Jurkat, Clone E6-1 (cell line): Measurements from ENCODE around the gene TACC3. TPM values are rescaled to one million over a fixed set of nuclear protein-coding genes. Genes with fewer than 3 reads are reported as not detected.

Source experiments
- DNase-seq: peaks from one replicate; pipeline ENCODE4 v3.0.0-alpha.2; 2011; ENCODE audit warnings: low read depth, low spot score
- H3K4me3 ChIP-seq: 2 replicates; pipeline ENCODE4 v1.5.1; 2011; ENCODE audit warnings: mild to moderate bottlenecking, low read length, control low read depth, moderate library complexity
- polyA plus RNA-seq: library from polyadenylated mRNA; unstranded; fragments of >200 nt; gene quantifications from one replicate; pipeline ENCODE4 v1.2.1, GENCODE V29; 2012; ENCODE audit warnings: missing spikeins; ENCODE audit not compliant: insufficient read length, insufficient read depth

The TACC3 gene
- polyA plus RNA-seq = 164 TPM

- peak within 1 kb of the TSS; percentile 91 for H3K4me3 ChIP-seq
- DNase-seq = peak; percentile 92
Measured at GRCh38 chr4:1721003-1721665, at the start of gene TACC3, which contains the start of gene TMEM129. Gene TACC3, plus strand, starts transcription at chr4:1721521. Its CDS starts 1,901 bp downstream, at chr4:1723422. Gene TMEM129, minus strand, starts transcription at chr4:1721323. Its CDS starts 486 bp downstream, at chr4:1720837.

DNA sequence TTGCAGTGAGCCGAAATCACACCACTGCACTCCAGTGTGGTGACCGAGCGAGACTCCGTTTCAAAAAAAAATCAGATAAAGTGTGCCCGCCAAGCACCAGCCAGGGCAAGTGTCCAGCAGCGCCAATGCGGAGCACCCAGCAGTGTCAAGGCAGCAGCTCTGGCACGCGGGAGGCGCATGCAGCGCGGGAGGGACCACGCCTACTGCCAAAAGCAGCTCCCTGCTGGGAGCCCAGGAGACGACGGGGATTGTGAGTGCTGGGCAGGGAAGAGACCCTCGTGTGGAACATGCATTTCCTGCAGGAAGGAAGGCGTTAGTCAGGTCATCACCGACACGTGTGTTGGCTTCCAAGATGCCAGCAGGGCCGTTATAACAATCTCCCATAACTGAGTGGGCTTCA, 47.6 kb upstream of the TACC3 start:
- no peak overlapping the region for H3K4me3 ChIP-seq
- DNase-seq = no peak

DNA sequence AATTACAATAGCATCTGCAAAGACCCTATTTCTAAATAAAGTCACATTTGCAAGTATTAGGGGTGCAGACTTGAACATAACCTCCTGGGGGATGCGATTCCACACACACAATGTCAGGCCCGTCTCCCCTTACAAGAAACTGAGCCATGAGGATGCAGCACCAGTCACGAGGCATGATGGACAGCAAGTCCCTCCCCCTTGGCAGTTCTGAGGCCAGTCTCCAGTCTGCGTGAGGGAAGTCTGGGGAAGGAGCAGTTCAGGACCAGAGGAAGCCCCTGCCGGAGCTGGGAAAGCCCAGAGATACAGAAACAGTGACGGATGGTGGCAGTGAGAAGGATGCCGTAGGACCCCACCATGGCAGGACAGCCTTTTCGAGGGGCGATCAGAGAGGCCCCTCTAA, 46.6 kb upstream of the TACC3 start:
- no peak overlapping the region for H3K4me3 ChIP-seq
- DNase-seq = no peak

GRCh38 chr4:1675136-1675801, 46.1 kb upstream of the TACC3 start:
- no peak for DNase-seq

DNA sequence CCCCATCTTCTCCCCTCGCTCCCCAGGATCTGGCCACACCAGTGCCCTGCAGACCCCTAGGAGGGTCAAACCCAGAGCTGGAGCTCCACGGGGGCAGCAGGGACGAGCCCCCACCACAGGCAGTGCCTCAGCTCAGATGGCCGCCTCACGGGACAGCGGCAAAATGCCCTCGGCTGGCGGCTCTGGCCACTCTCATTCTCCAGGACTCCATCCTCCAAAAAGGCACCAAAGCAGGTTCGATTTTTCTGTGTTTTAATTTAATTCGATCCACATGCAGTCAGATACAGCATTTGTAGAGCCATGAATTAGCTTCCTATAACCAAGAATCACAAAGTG, 45.6 kb upstream of the TACC3 start:
- DNase-seq = no peak
- no peak overlapping the region for H3K4me3 ChIP-seq

More at GRCh38 chr4:1675136-1675801, 46.1 kb upstream of the TACC3 start:
- no peak overlapping the region for H3K4me3 ChIP-seq

DNA sequence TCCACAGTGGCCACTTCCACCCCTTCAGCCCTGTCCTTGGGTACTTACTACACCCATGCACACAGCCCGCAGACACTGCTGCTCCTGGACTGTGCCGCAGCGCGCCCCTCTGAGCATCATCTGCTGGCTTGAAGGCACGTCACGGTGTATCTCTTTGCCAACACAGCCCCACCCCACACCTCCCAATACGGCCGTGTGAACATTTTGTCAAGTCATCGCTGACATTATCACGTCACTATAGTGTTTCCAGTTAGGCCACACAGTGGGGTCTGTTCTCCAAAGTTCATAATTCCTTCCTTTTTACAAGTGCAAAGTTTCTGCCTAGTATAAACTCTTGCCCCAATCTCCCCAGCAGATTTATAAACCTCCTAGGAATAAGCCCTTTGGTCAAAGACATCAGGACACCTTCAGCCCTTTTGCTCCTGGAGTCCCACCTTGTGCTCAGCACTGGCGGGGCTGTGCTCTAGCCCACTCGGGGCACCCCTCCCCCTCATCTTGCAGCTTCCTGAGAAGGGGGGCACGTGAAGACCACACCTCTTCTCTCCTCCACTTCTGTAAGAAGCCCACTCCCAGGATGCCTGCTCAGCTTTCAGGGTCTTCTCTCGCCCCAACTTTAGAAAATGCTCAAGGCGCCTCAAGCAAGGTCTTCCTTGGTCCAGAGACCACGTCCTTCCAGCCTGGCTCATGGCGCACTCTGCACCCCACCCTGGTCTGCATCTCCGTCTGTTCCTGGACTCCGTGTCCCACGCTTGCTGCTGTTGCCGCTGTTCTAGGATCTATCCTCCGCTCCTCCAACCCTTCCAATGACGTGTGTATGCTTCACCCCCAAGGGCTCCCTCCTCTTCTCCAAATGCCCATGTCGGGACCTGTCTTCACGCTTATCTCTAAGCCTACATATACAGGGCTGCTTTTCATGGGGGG, 44.5 kb upstream of the TACC3 start:
- DNase-seq = no peak
- no peak overlapping the region for H3K4me3 ChIP-seq

- no peak for DNase-seq
Measured at GRCh38 chr4:1678244-1678643, 43.1 kb upstream of the TACC3 start.

GRCh38 chr4:1682860-1683259, 38.5 kb upstream of the TACC3 start:
- no peak overlapping the region for H3K4me3 ChIP-seq

More at GRCh38 chr4:1678244-1678643, 43.1 kb upstream of the TACC3 start:
- no peak overlapping the region for H3K4me3 ChIP-seq

GRCh38 chr4:1683261-1683735, 38.0 kb upstream of the TACC3 start:
- no peak for DNase-seq
- peak overlapping the region; percentile 43 for H3K4me3 ChIP-seq

More at GRCh38 chr4:1682860-1683259, 38.5 kb upstream of the TACC3 start:
- DNase-seq = no peak

DNA sequence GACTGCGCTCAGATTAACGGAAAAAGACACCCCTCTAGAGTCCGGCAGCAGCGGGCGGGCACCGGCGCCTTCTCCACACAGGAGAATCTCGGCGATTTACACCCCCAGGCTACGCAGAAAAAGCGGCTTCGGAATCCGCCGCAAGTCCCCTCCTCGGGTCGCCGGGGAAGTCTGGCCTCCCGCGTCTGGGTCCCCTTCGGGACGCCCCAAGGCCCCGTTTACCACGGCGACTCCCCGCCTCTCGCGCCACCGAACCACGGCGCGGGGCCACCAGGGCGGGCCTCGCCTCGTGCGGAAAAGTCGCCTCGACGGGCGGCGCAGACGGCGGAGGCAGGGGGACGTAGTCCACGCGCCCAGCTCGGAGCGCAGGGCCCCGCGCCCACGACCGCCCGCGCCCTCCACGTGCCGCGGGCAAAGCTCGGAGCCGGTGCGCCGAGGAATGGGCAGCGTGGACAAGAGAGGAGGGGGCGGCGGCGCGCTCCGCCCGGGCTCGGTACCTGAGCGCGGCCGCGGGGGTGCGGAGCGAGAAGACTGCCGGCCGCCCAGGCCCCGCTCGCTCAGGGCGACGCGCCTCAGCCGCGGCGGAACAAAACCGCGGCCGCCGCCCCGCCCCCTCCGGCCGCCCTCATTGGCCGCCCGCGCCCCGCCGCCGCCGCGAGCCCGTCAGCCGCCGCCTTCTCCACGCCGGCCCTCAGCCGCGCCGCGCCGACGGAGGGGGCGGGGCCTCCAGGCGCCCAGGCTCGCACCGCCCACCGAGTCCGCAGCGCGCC, 37.4 kb upstream of the TACC3 start, which contains the start of gene FAM53A:
FAM53A (minus strand) TSS at position 578 of the 770 bp plus-strand sequence. CDS start 15,572 bp downstream, outside the sequence.
- peak within 1 kb of the TSS; percentile 43 for H3K4me3 ChIP-seq
- DNase-seq = peak; percentile 51

DNA sequence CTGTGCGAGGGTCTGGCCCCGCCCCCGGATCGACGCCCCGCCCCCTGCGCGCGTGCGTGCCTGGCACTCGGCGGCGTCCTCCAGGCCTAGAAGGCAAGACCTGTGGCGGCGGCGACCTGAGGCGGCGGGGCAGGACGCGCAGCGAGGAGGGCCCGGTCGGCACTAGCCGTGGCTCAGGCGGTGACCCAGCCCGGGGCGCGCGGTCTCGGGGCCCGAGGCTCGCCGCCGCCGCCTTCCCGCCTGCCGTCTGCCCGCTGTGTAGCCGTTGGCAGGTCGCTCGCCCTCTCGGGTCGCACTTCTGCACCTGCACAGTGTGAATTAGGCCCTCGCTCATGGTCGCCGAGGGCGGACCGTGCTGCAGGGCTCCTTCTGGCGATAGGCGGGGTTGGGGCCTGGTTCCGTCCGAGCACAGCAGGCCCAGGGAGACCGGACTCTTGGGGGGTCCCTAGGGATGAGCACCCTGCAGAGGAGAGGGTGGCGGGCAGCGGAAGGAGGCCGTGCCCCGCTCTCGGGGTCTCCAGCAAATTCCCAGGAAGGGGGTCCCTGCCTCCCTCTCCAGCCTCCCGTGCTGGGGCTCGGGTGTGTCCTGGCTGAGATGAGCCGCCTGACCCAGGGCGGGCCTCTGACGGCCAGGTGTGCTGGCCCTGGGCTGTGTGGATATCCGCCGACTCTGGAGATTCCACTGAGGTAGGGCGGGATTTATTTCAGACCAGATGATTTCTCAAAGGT, 36.7 kb upstream of the TACC3 start:
- DNase-seq = no peak
- peak overlapping the region; percentile 11; the same call in 1 of the 2 replicates for H3K4me3 ChIP-seq

- no peak overlapping the region for H3K4me3 ChIP-seq
- no peak for DNase-seq
Measured at GRCh38 chr4:1685235-1686150, 35.8 kb upstream of the TACC3 start.

DNA sequence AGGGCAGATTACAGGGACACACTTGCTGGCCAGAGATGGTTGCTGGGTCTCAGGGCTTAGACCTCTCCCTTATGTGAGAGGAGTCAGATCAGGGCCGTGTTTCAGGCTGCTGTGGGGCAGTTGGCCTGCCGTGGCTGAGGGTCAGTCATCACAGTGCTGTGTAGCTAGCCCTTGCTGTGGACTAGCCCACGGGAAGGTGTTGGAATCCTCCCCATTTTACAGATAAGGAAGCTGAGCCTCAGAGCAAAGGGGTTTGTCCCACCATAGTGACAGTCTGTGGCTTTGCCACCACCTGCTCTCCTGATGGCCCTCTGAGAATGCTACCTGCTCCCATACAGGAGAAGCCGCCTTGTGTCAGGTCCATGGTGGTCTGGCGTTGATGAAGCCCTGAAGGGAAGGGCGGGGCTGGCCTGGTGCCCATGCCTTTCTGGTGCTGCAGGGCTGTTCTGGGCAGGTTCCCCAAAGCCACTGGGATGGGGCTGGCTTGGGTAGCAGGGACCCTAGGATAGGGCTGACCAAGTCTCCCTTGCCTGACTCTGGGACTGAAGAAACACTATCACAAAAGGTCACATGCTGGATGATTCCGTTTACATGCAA, 34.8 kb upstream of the TACC3 start:
- no peak for DNase-seq

GRCh38 chr4:1690698-1691097, 30.6 kb upstream of the TACC3 start:
- no peak overlapping the region for H3K4me3 ChIP-seq
- DNase-seq = no peak

More for the DNA sequence above, 34.8 kb upstream of the TACC3 start:
- H3K4me3 ChIP-seq = no peak overlapping the region

- no peak overlapping the region for H3K4me3 ChIP-seq
- no peak for DNase-seq
Measured at GRCh38 chr4:1691737-1692373, 29.5 kb upstream of the TACC3 start.
